Thyroid gland (tissue), 4 donors: ENCODE results near the gene RAB6C.

Experiments
- POLR2A ChIP-seq, 2 donors: fragments of 450-650 bp; IDR thresholded peaks; one replicate each; pipeline ENCODE4 v1.6.1; 2017; ENCODE audit warnings: antibody characterized with exemption in 2 of 2, mild to moderate bottlenecking in 2 of 2, moderate library complexity in 1 of 2
- TF ChIP-seq, protein P1 (sequence below), 6 experiments: fragments of 200-600 bp in 3 of 6; fragments of 450-650 bp in 3 of 6; sonication (generic) in 3 of 6; IDR thresholded peaks; one replicate each; pipeline ENCODE4 v1.5.1; 2016 to 2019; ENCODE audit warnings: antibody characterized with exemption in 6 of 6, mild to moderate bottlenecking in 2 of 6, inconsistent platforms in 1 of 6, moderate library complexity in 1 of 6

GRCh38 chr2:129945557-129945956 lies 33.9 kb upstream of the RAB6C start:
- TF ChIP-seq, protein P1, sequence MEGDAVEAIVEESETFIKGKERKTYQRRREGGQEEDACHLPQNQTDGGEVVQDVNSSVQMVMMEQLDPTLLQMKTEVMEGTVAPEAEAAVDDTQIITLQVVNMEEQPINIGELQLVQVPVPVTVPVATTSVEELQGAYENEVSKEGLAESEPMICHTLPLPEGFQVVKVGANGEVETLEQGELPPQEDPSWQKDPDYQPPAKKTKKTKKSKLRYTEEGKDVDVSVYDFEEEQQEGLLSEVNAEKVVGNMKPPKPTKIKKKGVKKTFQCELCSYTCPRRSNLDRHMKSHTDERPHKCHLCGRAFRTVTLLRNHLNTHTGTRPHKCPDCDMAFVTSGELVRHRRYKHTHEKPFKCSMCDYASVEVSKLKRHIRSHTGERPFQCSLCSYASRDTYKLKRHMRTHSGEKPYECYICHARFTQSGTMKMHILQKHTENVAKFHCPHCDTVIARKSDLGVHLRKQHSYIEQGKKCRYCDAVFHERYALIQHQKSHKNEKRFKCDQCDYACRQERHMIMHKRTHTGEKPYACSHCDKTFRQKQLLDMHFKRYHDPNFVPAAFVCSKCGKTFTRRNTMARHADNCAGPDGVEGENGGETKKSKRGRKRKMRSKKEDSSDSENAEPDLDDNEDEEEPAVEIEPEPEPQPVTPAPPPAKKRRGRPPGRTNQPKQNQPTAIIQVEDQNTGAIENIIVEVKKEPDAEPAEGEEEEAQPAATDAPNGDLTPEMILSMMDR (IDR thresholded peaks at IDR 0.05): no peak
- TF ChIP-seq POLR2A (IDR thresholded peaks at IDR 0.05): no peak
